HCT116 (cell line): ENCODE data around the gene ATP13A4. TPM values are rescaled to one million over a fixed set of nuclear protein-coding genes. Genes with fewer than 3 reads are reported as not detected.

Experiments
- ATAC-seq: fragments of 200-7000 bp; cut with Tn5 transposase; 2 replicates; pipeline ENCODE4 v1.9.1; 2020; ENCODE audit warnings: mild to moderate bottlenecking, moderate library complexity
- BruUV-seq: library from RNA; stranded (reverse); fragments of 400-500 nt; replicated peaks from 2 replicates; lab custom pipeline; 2021; lab: Mats Ljungman, UMichigan
- CTCF ChIA-PET: fragments of 300-600 bp; sonication (Branson Sonifier 250); formaldehyde crosslinking; loops from one replicate; lab custom pipeline; 2021; ENCODE audit warnings: antibody characterized with exemption; lab: Charles Lee
- POLR2A ChIA-PET: fragments of 300-600, 350-600 bp; sonication (Branson Sonifier 250); formaldehyde crosslinking; loops from one replicate; lab custom pipeline; 2021; ENCODE audit warnings: antibody characterized with exemption; lab: Charles Lee
- RAD21 ChIA-PET, 2 experiments: fragments of 300-600 bp; sonication (Branson Sonifier 250); formaldehyde crosslinking; loops; one replicate each; lab custom pipeline; 2023; ENCODE audit warnings: low total read pairs in 2 of 2; ENCODE audit not compliant: uncharacterized antibody in 2 of 2, unreplicated experiment in 2 of 2, low non-redundant PET in 1 of 2; lab: Charles Lee
- DNase-seq: peaks from one replicate; pipeline ENCODE4 v3.0.0-alpha.2; 2010; ENCODE audit warnings: low read depth, low spot score
- H2AFZ ChIP-seq: fragments of 200-600 bp; shearing (Covaris generic), sonication (generic); 2 replicates; pipeline ENCODE4 v1.6.1; 2017; ENCODE audit warnings: low read depth, mixed run types, mixed read lengths, antibody characterized with exemption, low read length; ENCODE audit not compliant: poor library complexity, severe bottlenecking
- H3K27ac ChIP-seq: 2 replicates; pipeline ENCODE4 v1.5.1; 2012; ENCODE audit warnings: low read depth, low read length
- H3K27me3 ChIP-seq: fragments of 200-600 bp; sonication (generic); 2 replicates; pipeline ENCODE4 v1.6.1; 2016; ENCODE audit warnings: mixed run types, low read length, mixed read lengths; ENCODE audit not compliant: insufficient read depth
- H3K36me3 ChIP-seq, 2 experiments: fragments of 200-500 bp in 1 of 2; fragments of 200-600 bp in 1 of 2; sonication (Bioruptor generic) in 1 of 2; sonication (generic) in 1 of 2; 2 replicates each; pipeline versions ENCODE4 v1.5.1 to v1.6.1; 2014 to 2016; ENCODE audit warnings: low read length in 2 of 2, inconsistent platforms in 1 of 2, mixed read lengths in 1 of 2, mixed run types in 1 of 2; ENCODE audit not compliant: insufficient read depth in 2 of 2, control insufficient read depth in 1 of 2
- H3K4me1 ChIP-seq, 2 experiments: fragments of 200-600 bp in 1 of 2; sonication (generic) in 1 of 2; 2 replicates each; pipeline versions ENCODE4 v1.5.1 to v1.6.1; 2012 to 2017; ENCODE audit warnings: low read length in 2 of 2, inconsistent platforms in 1 of 2, mild to moderate bottlenecking in 1 of 2, mixed read lengths in 1 of 2, mixed run types in 1 of 2, moderate library complexity in 1 of 2; ENCODE audit not compliant: insufficient read depth in 2 of 2, control insufficient read depth in 1 of 2
- H3K4me2 ChIP-seq: fragments of 200-600 bp; sonication (generic); 2 replicates; pipeline ENCODE4 v1.6.1; 2017; ENCODE audit warnings: mixed run types, low read length, mixed read lengths
- H3K4me3 ChIP-seq, 2 experiments: fragments of 200-600 bp in 1 of 2; sonication (generic) in 1 of 2; replicated peaks in 1 of 2; 2 replicates each; pipeline ENCODE4 v1.5.1; 2011 to 2016; ENCODE audit warnings: low read length in 2 of 2, control low read depth in 1 of 2, low read depth in 1 of 2, mild to moderate bottlenecking in 1 of 2, mixed read lengths in 1 of 2, mixed run types in 1 of 2
- H3K79me2 ChIP-seq: fragments of 200-600 bp; sonication (generic); 2 replicates; pipeline ENCODE4 v1.6.1; 2017; ENCODE audit warnings: mild to moderate bottlenecking, mixed run types, low read length, moderate library complexity, mixed read lengths; ENCODE audit not compliant: insufficient read depth
- H3K9ac ChIP-seq: fragments of 200-600 bp; sonication (generic); 2 replicates; pipeline ENCODE4 v1.6.1; 2016; ENCODE audit warnings: low read length, mixed read lengths
- H3K9me2 ChIP-seq: fragments of 200-600 bp; sonication (generic), shearing (Covaris generic); 2 replicates; pipeline ENCODE4 v1.6.1; 2017; ENCODE audit warnings: mixed run types, mild to moderate bottlenecking, moderate library complexity; ENCODE audit not compliant: insufficient read depth
- H3K9me3 ChIP-seq, 2 experiments: fragments of 200-500 bp in 1 of 2; fragments of 200-600 bp in 1 of 2; sonication (Bioruptor generic) in 1 of 2; sonication (generic) in 1 of 2; 2 replicates each; pipeline ENCODE4 v1.6.1; 2014 to 2017; ENCODE audit warnings: low read length in 2 of 2, mixed read lengths in 2 of 2, inconsistent platforms in 1 of 2, low read depth in 1 of 2, mild to moderate bottlenecking in 1 of 2, mixed run types in 1 of 2, moderate library complexity in 1 of 2; ENCODE audit not compliant: control insufficient read depth in 1 of 2, insufficient read depth in 1 of 2
- H4K20me1 ChIP-seq: fragments of 200-600 bp; sonication (generic), shearing (Covaris generic); 2 replicates; pipeline ENCODE4 v1.6.1; 2017; ENCODE audit warnings: mixed run types, mild to moderate bottlenecking, moderate library complexity; ENCODE audit not compliant: insufficient read depth
- CEBPB ChIP-seq: IDR thresholded peaks from 2 replicates; pipeline ENCODE4 v1.6.1; 2012; ENCODE audit warnings: low read depth
- EGR1 ChIP-seq: IDR thresholded peaks from 2 replicates; pipeline ENCODE4 v1.6.1; 2012; ENCODE audit warnings: low read depth
- ELF1 ChIP-seq: IDR thresholded peaks from 2 replicates; pipeline ENCODE4 v1.6.1; 2012; ENCODE audit warnings: low read depth, borderline replicate concordance
- EZH2 ChIP-seq: fragments of 200-600 bp; sonication (generic); IDR thresholded peaks from 2 replicates; pipeline ENCODE4 v1.6.1; 2017; ENCODE audit warnings: antibody characterized with exemption, mixed run types
- EZH2phosphoT487 ChIP-seq: fragments of 200-600 bp; IDR thresholded peaks from 2 replicates; pipeline ENCODE4 v1.6.1; 2018; ENCODE audit warnings: antibody characterized with exemption, borderline replicate concordance
- FOSL1 ChIP-seq: IDR thresholded peaks from 2 replicates; pipeline ENCODE4 v1.6.1; 2012; ENCODE audit warnings: low read depth
- JUND ChIP-seq: IDR thresholded peaks from 2 replicates; pipeline ENCODE4 v1.6.1; 2012
- POLR2A ChIP-seq: IDR thresholded peaks from 2 replicates; pipeline ENCODE4 v1.7.0; 2011; ENCODE audit warnings: borderline replicate concordance; ENCODE audit not compliant: insufficient read depth, insufficient read length; ENCODE audit errors: extremely low read depth
- POLR2AphosphoS5 ChIP-seq: IDR thresholded peaks from 2 replicates; pipeline ENCODE4 v1.6.1; 2011; ENCODE audit warnings: mild to moderate bottlenecking, low read depth, low read length, moderate library complexity
- RAD21 ChIP-seq: IDR thresholded peaks from 2 replicates; pipeline ENCODE4 v1.6.1; 2012; ENCODE audit warnings: low read depth, mild to moderate bottlenecking
- SIN3A ChIP-seq: IDR thresholded peaks from 2 replicates; pipeline ENCODE4 v1.6.1; 2012; ENCODE audit warnings: low read depth
- SRF ChIP-seq: IDR thresholded peaks from 2 replicates; pipeline ENCODE4 v1.6.1; 2012; ENCODE audit warnings: low read depth
- TCF7L2 ChIP-seq: IDR thresholded peaks from 2 replicates; pipeline ENCODE4 v1.7.0; 2011; ENCODE audit warnings: borderline replicate concordance, inconsistent platforms; ENCODE audit not compliant: insufficient read depth, insufficient read length; ENCODE audit errors: extremely low read depth
- YY1 ChIP-seq: IDR thresholded peaks from 2 replicates; pipeline ENCODE4 v1.6.1; 2011; ENCODE audit warnings: low read length, low read depth, moderate library complexity, mild to moderate bottlenecking; ENCODE audit not compliant: insufficient replicate concordance; ENCODE audit errors: extremely low read depth
- ZFX ChIP-seq: fragments of 450-650 bp; IDR thresholded peaks from 2 replicates; pipeline ENCODE4 v1.6.1; 2017
- intact Hi-C: fragments of 100-400 bp; cut with micrococcal nuclease; formaldehyde crosslinking; loops from 2 replicates; pipeline ENCODE4 v1.10.0; 2022
- total RNA-seq: library from RNA; stranded (reverse); gene quantifications from one replicate; pipeline ENCODE4 v1.2.1, GENCODE V29; 2021; ENCODE audit not compliant: unreplicated experiment
- TF ChIP-seq, protein P1 (sequence below): IDR thresholded peaks from 2 replicates; pipeline ENCODE4 v1.6.1; 2012
- TF ChIP-seq, protein P2 (sequence below): IDR thresholded peaks from 2 replicates; pipeline ENCODE4 v1.6.1; 2011; ENCODE audit warnings: mild to moderate bottlenecking, low read length, moderate library complexity; ENCODE audit not compliant: insufficient replicate concordance; ENCODE audit errors: extremely low read depth
- TF ChIP-seq, protein P3 (sequence below): IDR thresholded peaks from 2 replicates; pipeline ENCODE4 v1.6.1; 2012

ATP13A4 gene
- total RNA-seq, 1 experiment from 2014 or later: 0.15 TPM

DNA sequence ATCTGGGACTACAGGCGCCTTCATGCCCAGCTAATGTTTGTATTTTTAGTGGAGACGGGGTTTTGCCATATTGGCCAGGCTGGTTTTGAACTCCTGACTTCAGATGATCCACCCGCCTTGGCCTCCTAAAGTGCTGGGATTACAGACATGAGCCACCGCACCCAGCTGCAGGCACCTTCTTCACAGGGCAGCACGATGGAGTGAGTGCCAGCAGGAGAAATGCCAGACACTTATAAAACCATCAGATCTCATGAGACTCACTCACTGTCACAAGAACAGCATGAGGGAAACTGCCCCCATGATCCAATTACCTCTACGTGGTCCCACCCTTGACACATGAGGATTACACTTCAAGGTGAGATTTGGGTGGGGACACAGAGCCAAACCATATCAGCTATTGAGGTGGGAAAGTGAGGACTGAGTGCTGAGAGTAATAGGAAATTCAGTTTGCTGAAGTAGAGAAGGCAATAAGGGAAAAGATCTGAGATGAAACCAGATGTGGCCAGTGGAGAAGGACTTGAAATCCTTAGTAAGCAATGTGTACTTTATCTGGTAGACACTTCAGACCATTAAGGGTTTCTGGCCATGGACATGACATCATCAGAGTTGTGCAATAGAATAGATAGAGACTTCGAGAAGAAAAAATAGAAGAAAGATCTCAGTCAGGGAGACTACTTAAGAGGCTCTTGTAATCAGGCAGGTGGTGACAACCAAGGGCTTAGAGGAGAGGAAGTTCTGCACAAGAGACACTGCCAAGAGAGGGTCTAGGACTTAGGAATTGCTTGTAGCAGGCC, 158.0 kb downstream of the ATP13A4 start:
- POLR2A ChIA-PET: no interaction called here
- Histone ChIP-seq H2AFZ (no peak overlapping the region), H3K9me3 (no peaks in the 10 kb centered on the region), H3K4me2 (no peak overlapping the region), H3K4me1 (peaks cover 0 to 4% of the 10 kb centered on the region in 2 experiments; a peak in 1 of 4 replicates), H3K9ac (no peak overlapping the region), H3K27ac (no peak overlapping the region), H3K9me2 (no peaks in the 10 kb centered on the region), H3K4me3 (no peak overlapping the region), H3K79me2 (no peaks in the 10 kb centered on the region), H4K20me1 (no peaks in the 10 kb centered on the region), H3K27me3 (peaks cover 43% of the 10 kb centered on the region), H3K36me3 (no peaks in the 10 kb centered on the region)
- no TSS peak for BruUV-seq
- DNase-seq (no peak), ATAC-seq (no peak)
- CTCF ChIA-PET: no interaction called here
- intact Hi-C loops: no loop called here
- RAD21 ChIA-PET: no interaction called here
- TF ChIP-seq TCF7L2: no peak

DNA sequence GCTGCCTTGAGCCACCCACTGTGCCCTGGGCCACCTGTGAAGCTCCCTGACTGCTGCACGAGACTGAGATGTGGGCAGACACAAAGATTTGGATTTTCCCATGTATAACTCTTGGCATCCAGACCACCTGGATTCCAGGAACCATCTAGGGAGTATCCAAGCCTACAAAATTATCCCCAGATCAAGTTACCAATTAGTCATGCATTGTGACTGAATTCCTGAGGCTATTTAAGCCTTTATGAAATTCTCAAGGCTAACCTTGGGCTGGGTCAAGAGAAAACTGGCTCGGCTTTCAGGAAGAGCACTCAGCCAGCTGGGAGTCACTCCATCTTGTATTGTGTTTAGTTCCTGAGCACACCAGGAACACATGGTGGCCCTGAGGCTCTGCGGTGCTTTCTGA, 162.8 kb downstream of the ATP13A4 start:
- no peak for TF ChIP-seq EZH2phosphoT487
- TF ChIP-seq JUND: no peak
- TF ChIP-seq POLR2AphosphoS5: no peak
- no peak for TF ChIP-seq EZH2
- no peak for TF ChIP-seq RAD21
- no peak for TF ChIP-seq SRF
- TF ChIP-seq, protein P1, sequence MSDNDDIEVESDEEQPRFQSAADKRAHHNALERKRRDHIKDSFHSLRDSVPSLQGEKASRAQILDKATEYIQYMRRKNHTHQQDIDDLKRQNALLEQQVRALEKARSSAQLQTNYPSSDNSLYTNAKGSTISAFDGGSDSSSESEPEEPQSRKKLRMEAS: no peak
- no peak for TF ChIP-seq ZFX
- TF ChIP-seq ELF1: no peak
- TF ChIP-seq, protein P2, sequence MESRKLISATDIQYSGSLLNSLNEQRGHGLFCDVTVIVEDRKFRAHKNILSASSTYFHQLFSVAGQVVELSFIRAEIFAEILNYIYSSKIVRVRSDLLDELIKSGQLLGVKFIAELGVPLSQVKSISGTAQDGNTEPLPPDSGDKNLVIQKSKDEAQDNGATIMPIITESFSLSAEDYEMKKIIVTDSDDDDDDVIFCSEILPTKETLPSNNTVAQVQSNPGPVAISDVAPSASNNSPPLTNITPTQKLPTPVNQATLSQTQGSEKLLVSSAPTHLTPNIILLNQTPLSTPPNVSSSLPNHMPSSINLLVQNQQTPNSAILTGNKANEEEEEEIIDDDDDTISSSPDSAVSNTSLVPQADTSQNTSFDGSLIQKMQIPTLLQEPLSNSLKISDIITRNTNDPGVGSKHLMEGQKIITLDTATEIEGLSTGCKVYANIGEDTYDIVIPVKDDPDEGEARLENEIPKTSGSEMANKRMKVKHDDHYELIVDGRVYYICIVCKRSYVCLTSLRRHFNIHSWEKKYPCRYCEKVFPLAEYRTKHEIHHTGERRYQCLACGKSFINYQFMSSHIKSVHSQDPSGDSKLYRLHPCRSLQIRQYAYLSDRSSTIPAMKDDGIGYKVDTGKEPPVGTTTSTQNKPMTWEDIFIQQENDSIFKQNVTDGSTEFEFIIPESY: no peak
- TF ChIP-seq, protein P3, sequence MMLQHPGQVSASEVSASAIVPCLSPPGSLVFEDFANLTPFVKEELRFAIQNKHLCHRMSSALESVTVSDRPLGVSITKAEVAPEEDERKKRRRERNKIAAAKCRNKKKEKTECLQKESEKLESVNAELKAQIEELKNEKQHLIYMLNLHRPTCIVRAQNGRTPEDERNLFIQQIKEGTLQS: no peak
- no peak for TF ChIP-seq EGR1
- TF ChIP-seq POLR2A: no peak
- TF ChIP-seq CEBPB: no peak
- TF ChIP-seq FOSL1: no peak
- no peak for TF ChIP-seq SIN3A
- no peak for TF ChIP-seq YY1
- H2AFZ ChIP-seq: no peak overlapping the region
- no peak overlapping the region for H3K27ac ChIP-seq
- POLR2A ChIA-PET: no interaction called here
- no peaks in the 10 kb centered on the region for H3K36me3 ChIP-seq
- no peak overlapping the region for H3K4me2 ChIP-seq
- H3K9me2 ChIP-seq: no peaks in the 10 kb centered on the region
- H3K9me3 ChIP-seq: no peaks in the 10 kb centered on the region
- peaks cover 35% of the 10 kb centered on the region for H3K27me3 ChIP-seq
- no TSS peak for BruUV-seq
- no peak overlapping the region for H3K9ac ChIP-seq
- CTCF ChIA-PET: no interaction called here
- no peak for ATAC-seq
- DNase-seq: no peak
- H3K4me1 ChIP-seq: peaks cover 0 to 4% of the 10 kb centered on the region in 2 experiments; a peak in 1 of 4 replicates
- H4K20me1 ChIP-seq: no peaks in the 10 kb centered on the region
- RAD21 ChIA-PET: no interaction called here
- H3K4me3 ChIP-seq: no peak overlapping the region
- intact Hi-C loops: no loop called here
- no peaks in the 10 kb centered on the region for H3K79me2 ChIP-seq
